Hematopoietic multipotent progenitor cell (in vitro differentiated cells): ENCODE measurements around the gene TNN. TPM values are rescaled to one million over a fixed set of nuclear protein-coding genes. Genes with fewer than 3 reads are reported as not detected.
A peak's percentile ranks its signal among the peaks of the same experiment; 100 is the strongest.

Source experiments
- DNase-seq, 3 donors: peaks; one replicate each; pipeline ENCODE4 v3.0.0-alpha.2; 2011 to 2015; ENCODE audit warnings: low read depth in 2 of 3, low spot score in 2 of 3
- total RNA-seq: library from RNA; depleted of rRNA; stranded (reverse); fragments of >200 nt; gene quantifications from one replicate; pipeline ENCODE4 v1.2.3, GENCODE V29; 2012

The TNN gene
- total RNA-seq, 1 donor, result not detected

- no peak for DNase-seq
Observed at GRCh38 chr1:175145899-175146528, 78.4 kb downstream of the TNN start.

GRCh38 chr1:175146529-175147213 is 79.0 kb downstream of the TNN start:
- peak; percentile 26 to 78 (median 66) for DNase-seq

GRCh38 chr1:175147569-175147968 is 79.9 kb downstream of the TNN start:
- DNase-seq, result no peak

GRCh38 chr1:175148068-175148467 is 80.4 kb downstream of the TNN start:
- no peak for DNase-seq

- no peak for DNase-seq
Observed at GRCh38 chr1:175150596-175151319, 83.1 kb downstream of the TNN start.

- peak; percentile 50 to 70 (median 53) for DNase-seq
Observed at GRCh38 chr1:175152006-175152652, 84.5 kb downstream of the TNN start.

GRCh38 chr1:175154629-175155472 is 87.2 kb downstream of the TNN start:
- peak; percentile 56 to 84 (median 69) for DNase-seq

GRCh38 chr1:175155473-175155856 is 87.8 kb downstream of the TNN start:
- no peak for DNase-seq

- no peak for DNase-seq
Observed at GRCh38 chr1:175155936-175156335, 88.3 kb downstream of the TNN start.

- no peak for DNase-seq
Observed at GRCh38 chr1:175157200-175157599, 89.6 kb downstream of the TNN start.

GRCh38 chr1:175158170-175158591 is 90.5 kb downstream of the TNN start:
- no peak for DNase-seq

- DNase-seq, result no peak
Observed at GRCh38 chr1:175162955-175163354, 95.3 kb downstream of the TNN start.

- no peak for DNase-seq
Observed at GRCh38 chr1:175163702-175164101, 96.1 kb downstream of the TNN start.

GRCh38 chr1:175164751-175165150 is 97.1 kb downstream of the TNN start:
- no peak for DNase-seq

- no peak for DNase-seq
Observed at GRCh38 chr1:175166746-175167145, 99.1 kb downstream of the TNN start.

- DNase-seq, result no peak
Observed at GRCh38 chr1:175167861-175168260, 100.2 kb downstream of the TNN start.

- DNase-seq, result no peak
Observed at GRCh38 chr1:175168782-175169181, 101.1 kb downstream of the TNN start.

- DNase-seq, result no peak
Observed at GRCh38 chr1:175169286-175170018, 101.8 kb downstream of the TNN start.

- DNase-seq, result no peak
Observed at GRCh38 chr1:175171036-175171913, 103.6 kb downstream of the TNN start.
